ENCODE results near the gene DVL2.
"Not testable (repeated sequence)": the region's sequence is repeated elsewhere in the genome, so short reads cannot be mapped to it uniquely, and the experiment has no call there.

DVL2 gene

GRCh38 chr17:7184091-7184488 lies 50.2 kb downstream of the DVL2 start:
- no peak for ATAC-seq
- TF ChIP-seq POU6F1 (CRISPR knock-in tag; IDR thresholded peaks at IDR 0.05; ENCODE audit: borderline replicate concordance, low read depth): no peak

GRCh38 chr17:7183433-7184090 lies 50.8 kb downstream of the DVL2 start:
- TF ChIP-seq CREB5 (CRISPR knock-in tag; IDR thresholded peaks at IDR 0.05; ENCODE audit: low read depth) (no peak), TSHZ2 (CRISPR knock-in tag; IDR thresholded peaks at IDR 0.05) (no peak), TCF4 (CRISPR knock-in tag; IDR thresholded peaks at IDR 0.05; ENCODE audit: borderline replicate concordance) (no peak), POU6F1 (CRISPR knock-in tag; IDR thresholded peaks at IDR 0.05; ENCODE audit: borderline replicate concordance, low read depth) (no peak), BACH2 (CRISPR knock-in tag; IDR thresholded peaks at IDR 0.05; ENCODE audit: borderline replicate concordance) (no peak), ZNF70 (CRISPR knock-in tag; IDR thresholded peaks at IDR 0.05) (no peak), CSRNP3 (CRISPR knock-in tag; IDR thresholded peaks at IDR 0.05) (no peak), ZFP3 (CRISPR knock-in tag; IDR thresholded peaks at IDR 0.05) (no peak), SNAI2 (CRISPR knock-in tag; IDR thresholded peaks at IDR 0.05) (no peak), OSR1 (CRISPR knock-in tag; IDR thresholded peaks at IDR 0.05) (no peak), GLIS3 (CRISPR knock-in tag; IDR thresholded peaks at IDR 0.05) (no peak), PPARA (CRISPR knock-in tag; IDR thresholded peaks at IDR 0.05; ENCODE audit: borderline replicate concordance) (no peak), ZNF8 (CRISPR knock-in tag; IDR thresholded peaks at IDR 0.05) (no peak), ISL1 (CRISPR knock-in tag; IDR thresholded peaks at IDR 0.05) (no peak), PATZ1 (CRISPR knock-in tag; IDR thresholded peaks at IDR 0.05; ENCODE audit: borderline replicate concordance) (no peak), RARB (CRISPR knock-in tag; IDR thresholded peaks at IDR 0.05) (no peak), ARNTL (CRISPR knock-in tag; IDR thresholded peaks at IDR 0.05; ENCODE audit: borderline replicate concordance, low read depth) (no peak), TOX (CRISPR knock-in tag; IDR thresholded peaks at IDR 0.05; ENCODE audit: borderline replicate concordance) (no peak)
- ATAC-seq: no peak; the same call in 2 of the 3 replicates

- not testable (repeated sequence) for ATAC-seq
Observed at GRCh38 chr17:7182101-7182500, 52.2 kb downstream of the DVL2 start.
